Neural cell (in vitro differentiated cells): ENCODE measurements around the gene EHBP1. TPM values are rescaled to one million over a fixed set of nuclear protein-coding genes. Genes with fewer than 3 reads are reported as not detected.

Experiments used
- H2AFZ ChIP-seq: fragments of 200-600, 300-800 bp; sonication (generic), shearing (Covaris generic); 2 replicates; pipeline ENCODE4 v1.6.0; 2014; ENCODE audit warnings: low read depth, mild to moderate bottlenecking, antibody characterized with exemption, low read length, moderate library complexity
- H3F3A ChIP-seq: fragments of 200-600 bp; shearing (Covaris generic); 2 replicates; pipeline ENCODE4 v1.6.1; 2016; ENCODE audit warnings: mild to moderate bottlenecking, moderate library complexity, mixed read lengths, antibody characterized with exemption, low read length; ENCODE audit not compliant: insufficient read depth, poor library complexity, severe bottlenecking
- H3K27ac ChIP-seq: fragments of 200-600, 300-800 bp; sonication (generic), shearing (Covaris generic); 2 replicates; pipeline ENCODE4 v1.5.1; 2014; ENCODE audit warnings: mild to moderate bottlenecking, low read length, moderate library complexity
- H3K27me3 ChIP-seq: fragments of 300-800, 200-600 bp; sonication (generic), shearing (Covaris generic); 2 replicates; pipeline ENCODE4 v1.6.0; 2014; ENCODE audit warnings: mild to moderate bottlenecking, low read depth, low read length, moderate library complexity; ENCODE audit not compliant: insufficient read depth
- H3K36me3 ChIP-seq: fragments of 300-800, 200-600 bp; sonication (generic), shearing (Covaris generic); 2 replicates; pipeline ENCODE4 v1.5.1; 2014; ENCODE audit warnings: mild to moderate bottlenecking, antibody characterized with exemption, low read length, moderate library complexity; ENCODE audit not compliant: insufficient read depth
- H3K4me2 ChIP-seq: fragments of 300-800, 200-600 bp; sonication (generic), shearing (Covaris generic); 2 replicates; pipeline ENCODE4 v1.6.0; 2014; ENCODE audit warnings: mild to moderate bottlenecking, low read length
- H3K4me3 ChIP-seq: fragments of 300-800, 200-600 bp; sonication (generic), shearing (Covaris generic); 2 replicates; pipeline ENCODE4 v1.5.1; 2014; ENCODE audit warnings: mild to moderate bottlenecking, low read length, moderate library complexity
- H3K79me2 ChIP-seq: fragments of 200-600 bp; shearing (Covaris generic); replicated peaks from 2 replicates; pipeline ENCODE4 v1.6.0; 2014; ENCODE audit warnings: mild to moderate bottlenecking, low read length, moderate library complexity; ENCODE audit not compliant: insufficient read depth
- H3K9ac ChIP-seq: fragments of 300-800, 200-600 bp; sonication (generic), shearing (Covaris generic); 2 replicates; pipeline ENCODE4 v1.6.1; 2016; ENCODE audit warnings: mild to moderate bottlenecking, low read length, mixed read lengths
- H3K9me2 ChIP-seq: fragments of 200-600 bp; shearing (Covaris generic); 2 replicates; pipeline ENCODE4 v1.6.1; 2016; ENCODE audit warnings: mild to moderate bottlenecking, low read length, mixed read lengths; ENCODE audit not compliant: insufficient read depth
- H3K9me3 ChIP-seq: fragments of 200-600, 300-800 bp; sonication (generic), shearing (Covaris generic); 2 replicates; pipeline ENCODE4 v1.6.1; 2016; ENCODE audit warnings: mild to moderate bottlenecking, mixed run types, low read length, moderate library complexity, mixed read lengths
- H4K20me1 ChIP-seq: fragments of 200-600 bp; shearing (Covaris generic); 2 replicates; pipeline ENCODE4 v1.6.1; 2016; ENCODE audit warnings: mild to moderate bottlenecking, mixed run types; ENCODE audit not compliant: insufficient read depth
- EP300 ChIP-seq: fragments of 450-650 bp; conservative IDR thresholded peaks from 2 replicates; pipeline ENCODE4 v1.6.1; 2014; ENCODE audit warnings: antibody characterized with exemption, mild to moderate bottlenecking, moderate library complexity; ENCODE audit not compliant: poor library complexity, severe bottlenecking
- EZH2 ChIP-seq: fragments of 200-600, 300-800 bp; shearing (Covaris generic), sonication (generic); IDR thresholded peaks from 2 replicates; pipeline ENCODE4 v1.6.1; 2014; ENCODE audit warnings: antibody characterized with exemption, low read length, borderline replicate concordance, mild to moderate bottlenecking; ENCODE audit not compliant: insufficient read depth, poor library complexity, severe bottlenecking
- MXI1 ChIP-seq: fragments of 450-650 bp; conservative IDR thresholded peaks from 2 replicates; pipeline ENCODE4 v1.6.1; 2014; ENCODE audit warnings: antibody characterized with exemption, mild to moderate bottlenecking; ENCODE audit not compliant: poor library complexity, severe bottlenecking
- POLR2AphosphoS5 ChIP-seq: IDR thresholded peaks from 2 replicates; pipeline ENCODE4 v1.6.1; 2012
- RAD21 ChIP-seq: fragments of 450-650 bp; conservative IDR thresholded peaks from 2 replicates; pipeline ENCODE4 v1.6.1; 2014; ENCODE audit warnings: antibody characterized with exemption, mild to moderate bottlenecking, moderate library complexity
- REST ChIP-seq: IDR thresholded peaks from 2 replicates; pipeline ENCODE4 v1.6.1; 2012; ENCODE audit warnings: borderline replicate concordance
- SMC3 ChIP-seq: fragments of 450-650 bp; conservative IDR thresholded peaks from 2 replicates; pipeline ENCODE4 v1.6.1; 2014; ENCODE audit warnings: antibody characterized with exemption, mild to moderate bottlenecking, moderate library complexity; ENCODE audit not compliant: poor library complexity
- TAF1 ChIP-seq: IDR thresholded peaks from 2 replicates; pipeline ENCODE4 v1.6.1; 2012; ENCODE audit warnings: low read depth
- polyA plus RNA-seq: library from polyadenylated mRNA; depleted of rRNA; stranded (reverse); fragments of >200 nt; gene quantifications from 2 replicates; pipeline ENCODE4 v1.2.3, GENCODE V29; 2014
- TF ChIP-seq, protein P1 (sequence below): fragments of 450-650 bp; IDR thresholded peaks from 2 replicates; pipeline ENCODE4 v1.5.1; 2014; ENCODE audit warnings: antibody characterized with exemption, mild to moderate bottlenecking, moderate library complexity; ENCODE audit not compliant: poor library complexity, severe bottlenecking

EHBP1 gene
- polyA plus RNA-seq, 1 donor from 2014 or later = 52.6 TPM

DNA sequence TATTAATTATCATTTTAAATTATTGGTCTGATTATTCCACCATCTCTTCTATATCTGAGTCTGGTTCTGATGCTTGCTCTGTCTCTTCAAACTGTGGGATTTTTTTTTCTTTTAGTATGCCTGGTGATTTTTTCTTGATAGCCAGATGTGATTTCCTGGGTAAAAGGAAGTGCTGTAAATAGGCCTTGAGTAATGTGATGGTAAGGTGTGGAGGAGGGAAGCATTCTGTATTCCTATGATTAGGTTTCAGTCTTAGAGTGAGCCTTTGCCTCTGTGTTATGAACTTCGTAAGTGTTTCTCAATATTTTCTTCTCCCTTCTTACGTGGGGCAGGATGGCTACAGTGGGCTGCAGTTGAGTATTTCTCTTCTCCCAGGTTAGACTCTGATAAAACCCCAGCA, 103.0 kb downstream of the EHBP1 start:
- no peaks in the 10 kb centered on the region for H3K9me3 ChIP-seq
- H3K79me2 ChIP-seq = no peaks in the 10 kb centered on the region
- H3K4me2 ChIP-seq = no peak overlapping the region
- H3K9ac ChIP-seq = no peak overlapping the region
- H4K20me1 ChIP-seq = no peaks in the 10 kb centered on the region
- H3K27ac ChIP-seq = no peak overlapping the region
- no peaks in the 10 kb centered on the region for H3K27me3 ChIP-seq
- TF ChIP-seq RAD21 (no peak), MXI1 (no peak), EZH2 (no peak), TAF1 (no peak), REST (no peak), EP300 (no peak), POLR2AphosphoS5 (no peak), SMC3 (no peak)
- TF ChIP-seq, protein P1, sequence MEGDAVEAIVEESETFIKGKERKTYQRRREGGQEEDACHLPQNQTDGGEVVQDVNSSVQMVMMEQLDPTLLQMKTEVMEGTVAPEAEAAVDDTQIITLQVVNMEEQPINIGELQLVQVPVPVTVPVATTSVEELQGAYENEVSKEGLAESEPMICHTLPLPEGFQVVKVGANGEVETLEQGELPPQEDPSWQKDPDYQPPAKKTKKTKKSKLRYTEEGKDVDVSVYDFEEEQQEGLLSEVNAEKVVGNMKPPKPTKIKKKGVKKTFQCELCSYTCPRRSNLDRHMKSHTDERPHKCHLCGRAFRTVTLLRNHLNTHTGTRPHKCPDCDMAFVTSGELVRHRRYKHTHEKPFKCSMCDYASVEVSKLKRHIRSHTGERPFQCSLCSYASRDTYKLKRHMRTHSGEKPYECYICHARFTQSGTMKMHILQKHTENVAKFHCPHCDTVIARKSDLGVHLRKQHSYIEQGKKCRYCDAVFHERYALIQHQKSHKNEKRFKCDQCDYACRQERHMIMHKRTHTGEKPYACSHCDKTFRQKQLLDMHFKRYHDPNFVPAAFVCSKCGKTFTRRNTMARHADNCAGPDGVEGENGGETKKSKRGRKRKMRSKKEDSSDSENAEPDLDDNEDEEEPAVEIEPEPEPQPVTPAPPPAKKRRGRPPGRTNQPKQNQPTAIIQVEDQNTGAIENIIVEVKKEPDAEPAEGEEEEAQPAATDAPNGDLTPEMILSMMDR = no peak
- no peaks in the 10 kb centered on the region for H3F3A ChIP-seq
- H3K36me3 ChIP-seq = no peaks in the 10 kb centered on the region
- no peak overlapping the region for H2AFZ ChIP-seq
- no peaks in the 10 kb centered on the region for H3K9me2 ChIP-seq
- no peak overlapping the region for H3K4me3 ChIP-seq

DNA sequence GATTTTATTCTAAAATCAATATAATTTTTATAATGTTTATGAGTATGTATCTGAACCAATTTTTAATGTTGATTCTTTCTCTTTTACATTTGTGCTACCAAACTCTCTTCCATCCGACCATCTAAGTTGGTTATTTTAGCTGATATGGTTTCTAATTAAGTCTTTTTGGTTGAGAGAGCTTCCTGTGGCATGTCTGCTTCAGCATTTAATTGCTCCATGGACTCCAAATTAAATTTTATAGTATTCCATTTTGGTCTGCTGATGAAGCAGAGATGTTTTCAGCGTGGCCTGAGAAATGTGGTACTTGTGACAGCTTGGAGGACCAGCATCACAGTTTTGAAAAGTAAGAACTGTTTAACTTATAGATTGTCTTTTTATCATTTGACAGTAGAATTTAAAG, 105.6 kb downstream of the EHBP1 start:
- H3K9ac ChIP-seq = no peak overlapping the region
- no peaks in the 10 kb centered on the region for H3K9me3 ChIP-seq
- H3K9me2 ChIP-seq = no peaks in the 10 kb centered on the region
- no peak overlapping the region for H3K4me3 ChIP-seq
- H4K20me1 ChIP-seq = no peaks in the 10 kb centered on the region
- no peaks in the 10 kb centered on the region for H3F3A ChIP-seq
- no peak overlapping the region for H3K4me2 ChIP-seq
- H3K27ac ChIP-seq = no peak overlapping the region
- H3K79me2 ChIP-seq = no peaks in the 10 kb centered on the region
- TF ChIP-seq MXI1 = no peak
- TF ChIP-seq EZH2 = no peak
- TF ChIP-seq SMC3 = no peak
- TF ChIP-seq REST = no peak
- TF ChIP-seq, protein P1 = no peak
- no peak for TF ChIP-seq RAD21
- TF ChIP-seq POLR2AphosphoS5 = no peak
- no peak for TF ChIP-seq TAF1
- TF ChIP-seq EP300 = no peak
- no peaks in the 10 kb centered on the region for H3K27me3 ChIP-seq
- no peak overlapping the region for H2AFZ ChIP-seq
- no peaks in the 10 kb centered on the region for H3K36me3 ChIP-seq
